Activated CD4-positive, CD25-positive, alpha-beta regulatory T cell (primary cell): ENCODE results near the gene SNX32.

Source experiments
- DNase-seq, 4 experiments: peaks; one replicate each; lab custom pipeline; 2025; lab: John Stamatoyannopoulos, UW

SNX32 gene

GRCh38 chr11:65856689-65857499 lies 23.1 kb downstream of the SNX32 start:
- DNase-seq, result peak; percentile 56 to 86 (median 65)

- DNase-seq, result peak; percentile 49 to 61 (median 55)
Measured at GRCh38 chr11:65857500-65857852, 23.7 kb downstream of the SNX32 start.

GRCh38 chr11:65857853-65858680 lies 24.3 kb downstream of the SNX32 start, which contains the start of gene CFL1:
CFL1 (minus strand) TSS chr11:65858180; CDS start chr11:65858099, 81 bp downstream.
- DNase-seq, result peak; percentile 91 to 97 (median 94)

- no peak for DNase-seq
Measured at GRCh38 chr11:65858681-65859087, 24.9 kb downstream of the SNX32 start.

- peak; percentile 88 to 94 (median 90) for DNase-seq
Measured at GRCh38 chr11:65859095-65859811, 25.5 kb downstream of the SNX32 start.

GRCh38 chr11:65859812-65860277 lies 26.1 kb downstream of the SNX32 start:
- no peak for DNase-seq

GRCh38 chr11:65860278-65861164 lies 26.8 kb downstream of the SNX32 start, which contains the start of gene MUS81:
MUS81 (plus strand) TSS chr11:65860433; CDS start chr11:65860754, 321 bp downstream.
- DNase-seq, result peak; percentile 91 to 94 (median 92)

GRCh38 chr11:65861165-65861505 lies 27.4 kb downstream of the SNX32 start:
- DNase-seq, result no peak

- DNase-seq, result no peak
Measured at GRCh38 chr11:65861533-65862183, 27.9 kb downstream of the SNX32 start.

GRCh38 chr11:65862191-65862735 lies 28.5 kb downstream of the SNX32 start:
- DNase-seq, result no peak

GRCh38 chr11:65862941-65863888 lies 29.5 kb downstream of the SNX32 start:
- no peak for DNase-seq

GRCh38 chr11:65863889-65864705 lies 30.3 kb downstream of the SNX32 start:
- DNase-seq, result no peak

GRCh38 chr11:65864706-65865471 lies 31.1 kb downstream of the SNX32 start:
- DNase-seq, result no peak

GRCh38 chr11:65865550-65866172 lies 31.9 kb downstream of the SNX32 start:
- DNase-seq, result no peak

GRCh38 chr11:65866509-65867283 lies 32.9 kb downstream of the SNX32 start:
- no peak for DNase-seq
